GM12878 (cell line): ENCODE data around the gene ADRA2B. TPM values are rescaled to one million over a fixed set of nuclear protein-coding genes. Genes with fewer than 3 reads are reported as not detected.

Source experiments
- ATAC-seq: fragments of 200-7000 bp; cut with Tn5 transposase; 3 replicates; pipeline ENCODE4 v1.9.1; 2020; ENCODE audit warnings: mild to moderate bottlenecking, moderate library complexity
- Bru-seq: library from RNA; stranded (reverse); fragments of 400-500 nt; gene quantifications from one replicate; lab custom pipeline; 2021; lab: Mats Ljungman, UMichigan
- BruChase-seq, 2 experiments: library from RNA; stranded (reverse); fragments of 400-500 nt; gene quantifications; one replicate each; lab custom pipeline; 2021; lab: Mats Ljungman, UMichigan
- BruUV-seq: library from RNA; stranded (reverse); fragments of 400-500 nt; replicated peaks from 2 replicates; lab custom pipeline; 2021; lab: Mats Ljungman, UMichigan
- CTCF ChIA-PET: fragments of 300-600 bp; sonication (Branson Sonifier 250); formaldehyde crosslinking; extraction: SDS; loops from one replicate; lab custom pipeline; 2021; ENCODE audit warnings: inconsistent platforms; lab: Yijun Ruan, JAX
- POLR2A ChIA-PET: fragments of 350-600 bp; formaldehyde crosslinking; extraction: SDS; loops from one replicate; lab custom pipeline; 2021; ENCODE audit warnings: inconsistent platforms; lab: Charles Lee
- RAD21 ChIA-PET: fragments of 300-600 bp; sonication (Branson Sonifier 250); formaldehyde crosslinking; loops from one replicate; lab custom pipeline; 2023; ENCODE audit warnings: antibody characterized with exemption; ENCODE audit not compliant: unreplicated experiment; lab: Charles Lee
- SMC1A ChIA-PET: fragments of 300-600 bp; sonication (Branson Sonifier 250); formaldehyde crosslinking; loops from one replicate; lab custom pipeline; 2023; ENCODE audit not compliant: unreplicated experiment, uncharacterized antibody; lab: Charles Lee
- DNase-seq: peaks from one replicate; pipeline ENCODE4 v3.0.0-alpha.2; 2011; ENCODE audit warnings: low read depth, low spot score
- FAIRE-seq: peaks from 3 replicates; lab custom pipeline; 2011; peaks lifted over from hg19 to GRCh38; lab: Jason Lieb, UNC
- H2AFZ ChIP-seq: 2 replicates; pipeline ENCODE4 v1.6.0; 2011; ENCODE audit warnings: low read depth, low read length, control low read depth; ENCODE audit not compliant: control insufficient read depth
- H3K27ac ChIP-seq: 2 replicates; pipeline ENCODE4 v1.5.1; 2011; ENCODE audit warnings: control low read depth; ENCODE audit not compliant: control insufficient read depth, insufficient read depth
- H3K27me3 ChIP-seq, 2 experiments: replicated peaks in 1 of 2; 2 replicates each; pipeline versions ENCODE4 v1.6.0 to v1.6.1; 2011; ENCODE audit warnings: low read length in 1 of 2; ENCODE audit not compliant: control insufficient read depth in 2 of 2, insufficient read depth in 2 of 2
- H3K36me3 ChIP-seq, 2 experiments: 2 replicates each; pipeline ENCODE4 v1.5.1; 2011; ENCODE audit warnings: low read length in 1 of 2; ENCODE audit not compliant: control insufficient read depth in 2 of 2, insufficient read depth in 2 of 2
- H3K4me1 ChIP-seq: 2 replicates; pipeline ENCODE4 v1.6.1; 2011; ENCODE audit warnings: mild to moderate bottlenecking, low read length, moderate library complexity, mixed read lengths; ENCODE audit not compliant: control insufficient read depth, insufficient read depth
- H3K4me2 ChIP-seq: 2 replicates; pipeline ENCODE4 v1.6.0; 2011; ENCODE audit warnings: control low read depth; ENCODE audit not compliant: control insufficient read depth, insufficient read depth
- H3K4me3 ChIP-seq: fragments of 200-600 bp; sonication (generic); 2 replicates; pipeline ENCODE4 v1.5.1; 2016
- H3K79me2 ChIP-seq: 2 replicates; pipeline ENCODE4 v1.6.0; 2011; ENCODE audit warnings: low read length; ENCODE audit not compliant: control insufficient read depth, insufficient read depth
- H3K9ac ChIP-seq: 2 replicates; pipeline ENCODE4 v1.8.0; 2011; ENCODE audit warnings: low read length, control low read depth, mixed read lengths; ENCODE audit not compliant: control insufficient read depth, insufficient read depth
- H3K9me3 ChIP-seq: replicated peaks from 3 replicates; pipeline ENCODE4 v1.5.1; 2011; ENCODE audit warnings: mild to moderate bottlenecking, low read length; ENCODE audit not compliant: control insufficient read depth, insufficient read depth
- H4K20me1 ChIP-seq: 2 replicates; pipeline ENCODE4 v1.6.0; 2011; ENCODE audit not compliant: control insufficient read depth, insufficient read depth
- ATF7 ChIP-seq: fragments of 450-650 bp; IDR thresholded peaks from 2 replicates; pipeline ENCODE4 v1.6.1; 2016; ENCODE audit warnings: low read depth, mild to moderate bottlenecking
- CREM ChIP-seq: IDR thresholded peaks from 2 replicates; pipeline ENCODE4 v1.6.1; 2014; ENCODE audit warnings: antibody characterized with exemption, low read depth
- DPF2 ChIP-seq: fragments of 450-650 bp; IDR thresholded peaks from 2 replicates; pipeline ENCODE4 v1.6.1; 2017; ENCODE audit warnings: mild to moderate bottlenecking
- FOXK2 ChIP-seq: fragments of 450-650 bp; IDR thresholded peaks from 2 replicates; pipeline ENCODE4 v1.6.1; 2017; ENCODE audit warnings: mild to moderate bottlenecking, moderate library complexity
- IRF3 ChIP-seq: fragments of 450-650 bp; IDR thresholded peaks from 2 replicates; pipeline ENCODE4 v1.6.1; 2014; ENCODE audit warnings: mild to moderate bottlenecking
- KDM1A ChIP-seq: fragments of 200-600 bp; sonication (generic); IDR thresholded peaks from 2 replicates; pipeline ENCODE4 v1.6.1; 2016; ENCODE audit warnings: borderline replicate concordance
- MEF2A ChIP-seq: IDR thresholded peaks from 2 replicates; pipeline ENCODE4 v1.6.1; 2011; ENCODE audit warnings: low read depth, mild to moderate bottlenecking, low read length, moderate library complexity; ENCODE audit not compliant: insufficient read depth
- MLLT1 ChIP-seq: fragments of 450-650 bp; IDR thresholded peaks from 2 replicates; pipeline ENCODE4 v1.6.1; 2016; ENCODE audit warnings: mild to moderate bottlenecking
- ZZZ3 ChIP-seq: IDR thresholded peaks from 2 replicates; pipeline ENCODE4 v1.6.1; 2011; ENCODE audit warnings: low read depth; ENCODE audit not compliant: control insufficient read depth, insufficient read length
- WGBS: methylation state at CpG from one replicate; pipeline ENCODE4 v1.1.6; 2016; ENCODE audit warnings: low lambda C conversion rate; ENCODE audit not compliant: insufficient replicate concordance, insufficient coverage; ENCODE audit errors: missing lambda C conversion rate; 5-methylcytosine and 5-hydroxymethylcytosine counted together
- in situ Hi-C: fragments of 300-500 bp; cut with MboI; formaldehyde crosslinking; loops from 9 replicates; pipeline ENCODE4 v1.14.3; 2018; ENCODE audit warnings: mixed read lengths
- intact Hi-C: fragments of 100-400 bp; cut with micrococcal nuclease; formaldehyde crosslinking; loops from one replicate; pipeline ENCODE4 v1.14.2; 2022; ENCODE audit not compliant: unreplicated experiment
- long read RNA-seq, 2 experiments: library from polyadenylated mRNA; unstranded; transcript quantifications; one replicate each; pipeline ENCODE4 v2.0.0, GENCODE V29; 2019 to 2020
- polyA minus RNA-seq, 3 experiments: library from RNA; depleted of rRNA, polyadenylated mRNA; stranded (reverse); fragments of >200 nt; gene quantifications; 2 replicates each; pipeline ENCODE4 v1.2.3, GENCODE V29; 2011
- polyA plus RNA-seq, 11 experiments: library from polyadenylated mRNA; depleted of rRNA in 4 of 11; unstranded in 6 of 11; stranded (reverse) in 5 of 11; fragments of >200 nt; fragmentation: Nextera tagmentation in 4 of 11; fragmentation: Illumina TruSeq in 1 of 11; extraction: Ambion mirVana in 4 of 11; extraction: Trizol in 1 of 11; gene quantifications; 1 replicate in 1 of 11; 2 replicates in 10 of 11; pipeline versions ENCODE4 v1.2.1 to v1.2.3, GENCODE V29; 2011 to 2016; ENCODE audit warnings: inconsistent platforms in 2 of 11, missing spikeins in 2 of 11, low read depth in 1 of 11
- total RNA-seq, 4 experiments: library from RNA; depleted of rRNA in 3 of 4; stranded (reverse); fragments of >200 nt in 3 of 4; fragmentation: Illumina TruSeq in 1 of 4; extraction: Trizol in 1 of 4; gene quantifications; 2 replicates each; pipeline versions ENCODE4 v1.2.1 to v1.2.3, GENCODE V29; 2013 to 2021
- TF ChIP-seq, protein P1 (sequence below): IDR thresholded peaks from 2 replicates; pipeline ENCODE4 v1.6.1; 2012; ENCODE audit warnings: low read length, inconsistent platforms

ADRA2B gene
- total RNA-seq (2013; cell fraction: nucleolus; rRNA removed) = 0.31 TPM in 1 of 2 replicates, not detected in the other
- total RNA-seq (2014; rRNA removed) (0.05 TPM in 1 of 2 replicates, not detected in the other), total RNA-seq (2014; rRNA removed; fragmentation: Illumina TruSeq; extraction: Trizol) (0.05 TPM in 1 of 2 replicates, not detected in the other), total RNA-seq (2021) (0.10 TPM in 1 of 2 replicates, not detected in the other), polyA plus RNA-seq (2011; rRNA removed) (not detected in 2 replicates), polyA plus RNA-seq (2014; fragmentation: Illumina TruSeq; extraction: Trizol) (0.01 TPM in 1 of 2 replicates, not detected in the other), polyA plus RNA-seq (2014; fragmentation: Nextera tagmentation; extraction: Ambion mirVana) (under 1 TPM in 1 of 2 experiments, not detected in 1; 0.03 TPM), polyA plus RNA-seq (2014; rRNA removed) (0.05 and 0.09 TPM in 2 replicates), polyA plus RNA-seq (2016; fragmentation: Nextera tagmentation; extraction: Ambion mirVana) (not detected), polyA minus RNA-seq (2011; rRNA and poly(A)+ RNA removed) (not detected in 2 replicates), Bru-seq, nascent RNA (not detected), BruChase-seq, experiment 1, labeled RNA remaining after a 6-hour chase (percentile 25 among the genes with signal in this experiment), BruChase-seq, experiment 2, labeled RNA remaining after a 2-hour chase (percentile 28 among the genes with signal in this experiment)
- not detected for polyA plus RNA-seq (2011; ENCODE audit: low read depth)
- not detected in 2 replicates for polyA plus RNA-seq (2011; cell fraction: cytosol; rRNA removed)
- polyA plus RNA-seq (2011; cell fraction: nucleus; rRNA removed) = 0.79 and 0.84 TPM in 2 replicates
- polyA plus RNA-seq (2012) = 0.16 and 0.22 TPM in 2 replicates
- polyA minus RNA-seq (2011; cell fraction: cytosol; rRNA and poly(A)+ RNA removed) = not detected in 2 replicates
- polyA minus RNA-seq (2011; cell fraction: nucleus; rRNA and poly(A)+ RNA removed) = 0.10 TPM in 1 of 2 replicates, not detected in the other
- long read RNA-seq, experiment 1 = 0 reads
- long read RNA-seq, experiment 2 = 0 reads

- Histone ChIP-seq H3K4me3 (peak within 1 kb of the TSS; percentile 62), H3K4me1 (peaks cover 10% of the 10 kb centered on the region), H3K9me3 (no peaks in the 10 kb centered on the region), H3K4me2 (peak within 1 kb of the TSS; percentile 93), H3K79me2 (no peaks in the 10 kb centered on the region), H3K27me3 (peaks cover 0 to 1% of the 10 kb centered on the region in 2 experiments; a peak in 2 of 4 replicates), H2AFZ (peak within 1 kb of the TSS; percentile 62), H4K20me1 (no peaks in the 10 kb centered on the region; the same call in 1 of the 2 replicates), H3K9ac (no peak within 1 kb of the TSS), H3K27ac (no peak within 1 kb of the TSS), H3K36me3 (no peaks in the 10 kb centered on the region)
- no TSS peak for BruUV-seq
- intact Hi-C loops (loop anchor here (2.0 to 5.0 kb wide), 2 partner anchors 124 to 151 kb away; partner anchors contain the start of genes CIAO1 and TMEM127), in situ Hi-C loops (no loop called here)
- CTCF ChIA-PET = interaction anchor here (0.8 to 3.8 kb wide), 16 partner anchors 16 to 147 kb away, joined by 3 to 33 read pairs (median 4); partner anchors contain the start of gene ASTL
- RAD21 ChIA-PET = interaction anchor here (0.7 to 2.8 kb wide), 11 partner anchors 14 to 393 kb away, joined by 3 to 21 read pairs (median 3); no protein-coding TSS in a partner anchor
- SMC1A ChIA-PET = interaction anchor here (1.2 to 1.6 kb wide), 4 partner anchors 14 to 124 kb away, joined by 4 to 12 read pairs (median 5); partner anchors contain the start of gene ANKRD36C
- TF ChIP-seq ATF7 = no peak
- TF ChIP-seq FOXK2 = no peak
- no peak for TF ChIP-seq CREM
- TF ChIP-seq DPF2 = no peak
- no peak for TF ChIP-seq MLLT1
- TF ChIP-seq MEF2A = no peak
- TF ChIP-seq IRF3 = no peak
- TF ChIP-seq ZZZ3 = no peak
- TF ChIP-seq KDM1A = no peak
- TF ChIP-seq, protein P1, sequence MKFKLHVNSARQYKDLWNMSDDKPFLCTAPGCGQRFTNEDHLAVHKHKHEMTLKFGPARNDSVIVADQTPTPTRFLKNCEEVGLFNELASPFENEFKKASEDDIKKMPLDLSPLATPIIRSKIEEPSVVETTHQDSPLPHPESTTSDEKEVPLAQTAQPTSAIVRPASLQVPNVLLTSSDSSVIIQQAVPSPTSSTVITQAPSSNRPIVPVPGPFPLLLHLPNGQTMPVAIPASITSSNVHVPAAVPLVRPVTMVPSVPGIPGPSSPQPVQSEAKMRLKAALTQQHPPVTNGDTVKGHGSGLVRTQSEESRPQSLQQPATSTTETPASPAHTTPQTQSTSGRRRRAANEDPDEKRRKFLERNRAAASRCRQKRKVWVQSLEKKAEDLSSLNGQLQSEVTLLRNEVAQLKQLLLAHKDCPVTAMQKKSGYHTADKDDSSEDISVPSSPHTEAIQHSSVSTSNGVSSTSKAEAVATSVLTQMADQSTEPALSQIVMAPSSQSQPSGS = no peak
- FAIRE-seq (no peak), ATAC-seq (peak; percentile 61), DNase-seq (no peak)
- POLR2A ChIA-PET = interaction anchor here (1.3 kb wide), 1 partner anchor 22 kb away, joined by 3 read pairs; the partner anchor contains the start of gene ASTL
- WGBS = 5% methylated on average over 39 of the region's 64 CpGs
Measured at GRCh38 chr2:96116424-96116878, at the start of gene ADRA2B. TSS of gene ADRA2B (minus strand) at chr2:96116571. CDS start at chr2:96116149, 422 bp downstream.
